ENCODE data around the gene FHL2. TPM values are rescaled to one million over a fixed set of nuclear protein-coding genes. Genes with fewer than 3 reads are reported as not detected.
A peak's percentile ranks its signal among the peaks of the same experiment; 100 is the strongest.

Gene FHL2
- total and polyA plus RNA-seq, 2 of the 13 experiments (the other 11 are each of a cell fraction or from before 2014, with no cell fraction given): 1.9 to 74.8 TPM

GRCh38 chr2:105396254-105397024 lies 2.4 kb downstream of the FHL2 start (continued):
- TF ChIP-seq RBFOX2 (IDR thresholded peaks at IDR 0.05; ENCODE audit: low read depth, low read length): 0 out of 2 replicates have a peak, but pooled peaks have one; percentile 32
- TF ChIP-seq HNF4A (CRISPR knock-in tag; IDR thresholded peaks at IDR 0.05): 0 out of 2 replicates have a peak, but pooled peaks have one; percentile 30
- TF ChIP-seq, protein P1, sequence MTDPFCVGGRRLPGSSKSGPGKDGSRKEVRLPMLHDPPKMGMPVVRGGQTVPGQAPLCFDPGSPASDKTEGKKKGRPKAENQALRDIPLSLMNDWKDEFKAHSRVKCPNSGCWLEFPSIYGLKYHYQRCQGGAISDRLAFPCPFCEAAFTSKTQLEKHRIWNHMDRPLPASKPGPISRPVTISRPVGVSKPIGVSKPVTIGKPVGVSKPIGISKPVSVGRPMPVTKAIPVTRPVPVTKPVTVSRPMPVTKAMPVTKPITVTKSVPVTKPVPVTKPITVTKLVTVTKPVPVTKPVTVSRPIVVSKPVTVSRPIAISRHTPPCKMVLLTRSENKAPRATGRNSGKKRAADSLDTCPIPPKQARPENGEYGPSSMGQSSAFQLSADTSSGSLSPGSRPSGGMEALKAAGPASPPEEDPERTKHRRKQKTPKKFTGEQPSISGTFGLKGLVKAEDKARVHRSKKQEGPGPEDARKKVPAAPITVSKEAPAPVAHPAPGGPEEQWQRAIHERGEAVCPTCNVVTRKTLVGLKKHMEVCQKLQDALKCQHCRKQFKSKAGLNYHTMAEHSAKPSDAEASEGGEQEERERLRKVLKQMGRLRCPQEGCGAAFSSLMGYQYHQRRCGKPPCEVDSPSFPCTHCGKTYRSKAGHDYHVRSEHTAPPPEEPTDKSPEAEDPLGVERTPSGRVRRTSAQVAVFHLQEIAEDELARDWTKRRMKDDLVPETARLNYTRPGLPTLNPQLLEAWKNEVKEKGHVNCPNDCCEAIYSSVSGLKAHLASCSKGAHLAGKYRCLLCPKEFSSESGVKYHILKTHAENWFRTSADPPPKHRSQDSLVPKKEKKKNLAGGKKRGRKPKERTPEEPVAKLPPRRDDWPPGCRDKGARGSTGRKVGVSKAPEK (CRISPR knock-in tag; IDR thresholded peaks at IDR 0.05; ENCODE audit: borderline replicate concordance): no peak
- TF ChIP-seq ZNF205 (CRISPR knock-in tag; IDR thresholded peaks at IDR 0.05): no peak
- TF ChIP-seq ARID2 (CRISPR knock-in tag; IDR thresholded peaks at IDR 0.05; ENCODE audit: borderline replicate concordance): no peak
- TF ChIP-seq RBAK (CRISPR knock-in tag; IDR thresholded peaks at IDR 0.05): no peak
- TF ChIP-seq ASH2L (IDR thresholded peaks at IDR 0.05; ENCODE audit: insufficient read length, low read depth, low read length): peak; percentile 59
- TF ChIP-seq ZNF101 (CRISPR knock-in tag; IDR thresholded peaks at IDR 0.05; ENCODE audit: borderline replicate concordance, low read depth): no peak
- no peak for TF ChIP-seq ZC3H4 (CRISPR knock-in tag; IDR thresholded peaks at IDR 0.05; ENCODE audit: borderline replicate concordance)
- no peak for TF ChIP-seq BRF2 (CRISPR knock-in tag; IDR thresholded peaks at IDR 0.05)
- no peak for TF ChIP-seq ZNF251 (CRISPR knock-in tag; IDR thresholded peaks at IDR 0.05)
- TF ChIP-seq MATR3 (CRISPR knock-in tag; IDR thresholded peaks at IDR 0.05): no peak
- TF ChIP-seq ZNF644 (CRISPR knock-in tag; IDR thresholded peaks at IDR 0.05; ENCODE audit: low read depth): peak; percentile 66; the same call in 1 of the 2 replicates
- peak; percentile 52; the same call in 1 of the 2 replicates for TF ChIP-seq ZBTB38 (CRISPR knock-in tag; IDR thresholded peaks at IDR 0.05)
- TF ChIP-seq HMGA1 (CRISPR knock-in tag; conservative IDR thresholded peaks at IDR 0.05): no peak
- TF ChIP-seq NR2F6 (IDR thresholded peaks at IDR 0.05): no peak
- no peak for TF ChIP-seq NR2F6 (CRISPR knock-in tag; IDR thresholded peaks at IDR 0.05)
- TF ChIP-seq MLX (CRISPR knock-in tag; IDR thresholded peaks at IDR 0.05): no peak
- TF ChIP-seq NFKB2 (CRISPR knock-in tag; IDR thresholded peaks at IDR 0.05; ENCODE audit: borderline replicate concordance): no peak
- no peak for TF ChIP-seq FOXA1 (IDR thresholded peaks at IDR 0.05)
- TF ChIP-seq FOXA1 (CRISPR knock-in tag; IDR thresholded peaks at IDR 0.05): no peak
- TF ChIP-seq POLR2AphosphoS5 (IDR thresholded peaks at IDR 0.05; ENCODE audit: low read depth, low read length): no peak
- TF ChIP-seq NCOA1 (CRISPR knock-in tag; IDR thresholded peaks at IDR 0.05): no peak
- TF ChIP-seq, protein P2, sequence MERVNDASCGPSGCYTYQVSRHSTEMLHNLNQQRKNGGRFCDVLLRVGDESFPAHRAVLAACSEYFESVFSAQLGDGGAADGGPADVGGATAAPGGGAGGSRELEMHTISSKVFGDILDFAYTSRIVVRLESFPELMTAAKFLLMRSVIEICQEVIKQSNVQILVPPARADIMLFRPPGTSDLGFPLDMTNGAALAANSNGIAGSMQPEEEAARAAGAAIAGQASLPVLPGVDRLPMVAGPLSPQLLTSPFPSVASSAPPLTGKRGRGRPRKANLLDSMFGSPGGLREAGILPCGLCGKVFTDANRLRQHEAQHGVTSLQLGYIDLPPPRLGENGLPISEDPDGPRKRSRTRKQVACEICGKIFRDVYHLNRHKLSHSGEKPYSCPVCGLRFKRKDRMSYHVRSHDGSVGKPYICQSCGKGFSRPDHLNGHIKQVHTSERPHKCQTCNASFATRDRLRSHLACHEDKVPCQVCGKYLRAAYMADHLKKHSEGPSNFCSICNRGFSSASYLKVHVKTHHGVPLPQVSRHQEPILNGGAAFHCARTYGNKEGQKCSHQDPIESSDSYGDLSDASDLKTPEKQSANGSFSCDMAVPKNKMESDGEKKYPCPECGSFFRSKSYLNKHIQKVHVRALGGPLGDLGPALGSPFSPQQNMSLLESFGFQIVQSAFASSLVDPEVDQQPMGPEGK (CRISPR knock-in tag; IDR thresholded peaks at IDR 0.05): no peak
- TF ChIP-seq HMG20A (CRISPR knock-in tag; IDR thresholded peaks at IDR 0.05; ENCODE audit: borderline replicate concordance): peak; percentile 60; the same call in 1 of the 2 replicates

Data from HepG2 (cell line).